Neural progenitor cell (in vitro differentiated cells): ENCODE data around the gene BBS10.

Experiments
- CTCF ChIP-seq: fragments of 200-600 bp; sonication (generic); IDR thresholded peaks from 2 replicates; pipeline ENCODE4 v1.5.1; 2017; ENCODE audit warnings: antibody characterized with exemption, mild to moderate bottlenecking
- EZH2 ChIP-seq: fragments of 200-600 bp; sonication (generic); IDR thresholded peaks from 2 replicates; pipeline ENCODE4 v1.6.1; 2017; ENCODE audit warnings: antibody characterized with exemption, mild to moderate bottlenecking, moderate library complexity
- EZH2phosphoT487 ChIP-seq: fragments of 200-600 bp; sonication (generic); IDR thresholded peaks from 2 replicates; pipeline ENCODE4 v1.6.1; 2017; ENCODE audit warnings: antibody characterized with exemption

- no peak for TF ChIP-seq CTCF
- TF ChIP-seq EZH2phosphoT487, result no peak
- no peak for TF ChIP-seq EZH2
These were observed 41.1 kb downstream of the BBS10 start for GRCh38 chr12:76307083-76307482.
